GM03348 (cell line): ENCODE measurements around the gene HOXB5.

Source experiments
- DNase-seq: peaks from one replicate; pipeline ENCODE4 v3.0.0; 2012; ENCODE audit warnings: low spot score

The HOXB5 gene

DNA sequence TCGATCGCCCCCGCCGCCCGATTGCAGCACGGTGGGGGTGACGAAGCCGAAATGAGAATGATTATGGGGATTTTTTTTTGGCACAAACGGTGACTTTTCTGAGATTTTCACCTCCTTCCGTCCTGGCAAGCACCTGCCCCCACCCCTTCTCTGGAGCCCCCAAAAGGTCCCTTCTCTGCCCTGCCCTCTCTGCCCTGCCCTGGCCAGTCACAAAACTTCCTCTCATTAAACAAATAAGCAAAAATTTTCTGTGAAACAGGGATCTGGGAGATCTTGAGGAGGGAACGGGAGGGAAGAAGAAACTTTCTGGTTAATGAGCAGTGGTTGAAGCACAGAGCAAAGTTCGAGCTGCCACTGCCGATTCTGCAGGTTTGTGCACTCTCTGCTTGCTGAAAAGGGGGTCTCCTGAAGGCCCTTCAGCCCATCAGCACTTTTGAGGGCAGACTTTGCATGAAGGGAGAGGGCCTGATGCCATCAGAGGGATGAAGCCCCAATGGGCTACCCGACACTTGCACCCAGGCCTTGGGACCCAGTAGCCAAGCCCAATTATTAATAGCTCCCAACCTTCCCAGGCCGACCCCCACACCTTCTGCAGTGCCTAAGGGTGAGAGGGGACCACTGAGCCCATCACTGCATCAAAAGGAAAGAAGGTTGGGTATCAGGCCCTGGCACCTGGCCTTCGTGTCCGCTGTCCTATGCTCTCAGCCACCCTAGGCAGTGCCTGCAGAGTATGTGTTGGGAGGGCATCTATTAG is 22.6 kb upstream of the HOXB5 start:
- no peak for DNase-seq

DNA sequence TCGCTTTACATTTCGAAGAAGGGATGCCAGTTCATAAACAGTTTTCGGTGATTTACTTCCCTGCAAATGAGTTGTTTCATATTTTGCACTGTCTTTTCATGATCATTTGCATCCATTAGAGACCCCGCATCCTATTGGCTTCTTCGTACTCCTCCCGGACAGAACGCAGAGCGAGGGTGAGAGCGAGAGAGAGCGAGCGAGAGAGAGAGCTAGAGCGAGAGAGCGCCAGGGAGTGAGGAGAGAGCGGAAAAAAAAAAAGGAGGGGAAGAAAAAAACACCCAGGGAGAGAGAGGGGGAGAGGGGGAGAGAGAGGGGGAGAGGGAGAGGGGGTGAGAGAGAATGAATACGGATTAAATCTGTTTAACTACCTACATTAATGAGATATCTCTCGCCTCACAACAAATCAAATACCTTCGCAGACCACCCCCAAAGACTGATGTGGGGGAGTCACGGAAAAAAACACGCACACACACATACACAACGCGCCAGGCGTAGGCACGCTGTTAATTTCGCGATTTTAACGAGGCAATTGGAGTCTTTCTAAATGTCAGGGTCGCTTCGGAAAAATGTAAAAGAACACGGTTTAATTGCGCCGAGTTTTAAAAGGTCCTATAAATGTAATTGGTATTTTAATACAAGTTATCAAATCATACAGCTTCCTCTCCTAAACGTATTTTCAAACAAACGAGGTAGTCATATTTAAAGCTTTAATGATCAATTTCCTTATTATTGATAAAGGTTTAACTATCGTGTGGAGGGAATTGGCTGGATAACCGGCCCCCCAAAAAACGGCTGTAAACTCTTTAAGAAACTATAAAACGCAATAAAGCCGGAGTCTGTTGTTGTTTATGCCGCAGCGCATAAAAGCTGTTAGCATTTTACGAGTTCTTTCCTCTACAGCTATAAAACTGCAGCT is 21.7 kb upstream of the HOXB5 start, which contains the start of gene HOXB8:
Gene HOXB8 (minus strand): TSS at position 246 of the 916 bp plus-strand sequence. CDS start 588 bp downstream, outside the sequence.
- DNase-seq: peak; percentile 44

DNA sequence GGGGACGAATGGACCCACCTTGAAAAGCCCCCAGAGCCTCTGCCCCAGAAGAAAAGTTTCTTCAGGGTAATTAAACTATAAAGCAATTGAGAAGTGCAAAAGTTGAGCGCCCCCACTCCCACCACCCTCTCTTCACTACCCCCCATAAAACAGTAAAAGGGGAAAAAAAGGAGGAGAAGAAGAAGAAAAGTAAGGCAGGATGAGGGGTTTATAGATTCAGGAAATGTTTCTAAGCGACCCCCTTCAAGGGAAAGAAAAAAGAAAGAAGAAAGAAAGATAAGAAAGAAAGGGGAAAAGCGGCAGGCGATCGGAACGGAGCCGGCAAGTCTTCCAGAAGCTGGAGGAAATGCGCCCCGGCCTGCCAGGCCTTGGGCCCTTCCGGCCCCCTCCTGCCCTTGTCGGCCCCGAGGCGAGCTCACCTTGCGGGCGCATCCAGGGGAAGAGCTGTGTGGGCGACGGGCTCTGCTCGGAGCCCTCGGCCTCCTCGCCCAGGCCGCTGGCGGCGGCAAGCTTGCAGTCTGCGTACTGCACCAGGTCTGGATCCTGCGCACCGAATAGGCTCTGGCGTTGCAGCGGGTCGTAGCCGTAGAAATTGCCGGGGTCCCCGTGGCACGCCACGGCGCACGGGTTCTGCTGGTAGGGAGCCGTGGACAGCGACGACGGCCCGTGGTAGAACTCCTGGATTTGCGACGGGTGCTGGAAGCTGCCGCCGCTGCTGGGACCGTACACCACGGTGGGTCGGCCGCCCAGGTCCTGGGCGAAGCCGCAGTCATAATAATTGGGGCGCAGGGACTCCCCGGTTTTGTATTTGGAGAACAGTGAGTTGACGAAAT is 20.5 kb upstream of the HOXB5 start:
- DNase-seq: peak; percentile 56

DNA sequence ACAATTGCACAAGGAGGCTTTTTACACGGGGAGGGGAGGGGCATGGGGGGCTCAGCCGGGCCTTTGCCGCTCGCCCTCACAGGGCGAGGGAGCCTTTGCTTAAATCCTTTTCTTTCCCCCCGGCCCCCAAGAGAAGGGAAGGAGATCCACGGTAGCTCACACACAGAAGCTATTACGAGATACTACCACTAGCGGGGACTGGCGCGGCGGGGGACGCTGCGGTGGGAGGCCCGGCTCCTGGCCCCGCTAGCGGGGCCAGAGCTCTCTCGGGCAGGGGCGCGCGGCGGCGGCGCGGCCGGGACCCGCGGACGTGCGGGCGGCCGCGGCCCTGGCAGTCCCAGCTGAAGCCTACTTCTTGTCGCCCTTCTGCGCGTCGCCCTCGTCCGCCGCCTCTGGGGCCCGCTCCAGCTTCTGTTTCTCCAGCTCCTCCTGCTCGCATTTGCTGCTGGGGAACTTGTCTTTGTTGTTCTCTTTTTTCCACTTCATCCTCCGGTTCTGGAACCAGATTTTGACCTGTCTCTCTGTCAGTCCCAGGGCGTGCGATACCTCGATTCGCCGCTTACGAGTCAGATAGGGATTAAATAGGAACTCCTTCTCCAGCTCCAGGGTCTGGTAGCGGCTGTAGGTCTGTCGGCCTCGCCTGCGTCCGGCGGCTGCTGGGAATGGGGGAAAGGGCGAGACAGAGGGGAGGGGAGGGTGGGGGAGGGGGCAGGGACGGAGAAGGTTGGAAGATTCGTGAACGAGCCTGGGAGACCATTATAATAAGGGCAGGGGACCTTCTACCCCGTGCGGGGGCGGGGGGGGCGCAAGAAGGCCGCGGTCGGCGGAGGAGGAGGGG is 19.5 kb upstream of the HOXB5 start:
- peak; percentile 78 for DNase-seq

- peak; percentile 35 for DNase-seq
Measured at GRCh38 chr17:48612456-48612853, 18.9 kb upstream of the HOXB5 start.

GRCh38 chr17:48611681-48612455 is 18.3 kb upstream of the HOXB5 start:
- DNase-seq: peak; percentile 54

GRCh38 chr17:48611213-48611612 is 17.6 kb upstream of the HOXB5 start:
- DNase-seq: peak; percentile 44

- DNase-seq: peak; percentile 92
Measured at GRCh38 chr17:48610282-48611211, 17.0 kb upstream of the HOXB5 start, which contains the start of gene HOXB7. Gene HOXB7, minus strand, starts transcription at chr17:48611017. Its CDS starts 99 bp downstream, at chr17:48610918.

DNA sequence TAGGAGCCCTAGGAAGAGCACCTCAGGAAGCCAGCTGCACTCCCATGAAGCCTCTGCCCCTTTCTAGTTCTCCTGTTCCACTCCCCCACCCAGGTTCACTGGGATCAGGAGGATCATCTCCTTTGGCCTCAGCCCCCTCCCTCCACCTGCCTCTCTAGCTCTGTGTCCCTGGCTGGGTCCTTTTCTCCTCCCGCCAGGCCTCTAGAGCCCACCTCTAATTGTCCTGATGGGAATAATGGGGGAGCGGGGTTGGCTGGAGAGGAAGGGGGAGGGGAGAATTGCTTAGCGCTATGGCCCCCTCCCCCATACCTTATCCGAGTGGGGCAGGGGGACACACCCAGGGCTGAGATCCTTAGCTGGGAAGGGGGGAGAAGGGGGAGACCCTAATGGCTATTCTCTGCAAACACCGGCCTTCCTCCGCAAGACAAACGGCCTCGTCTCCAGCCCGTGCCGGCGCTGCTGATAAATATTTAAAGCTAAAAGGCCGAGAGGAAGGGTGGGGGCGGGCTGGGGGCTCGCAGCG is 16.2 kb upstream of the HOXB5 start:
- DNase-seq: no peak

GRCh38 chr17:48609033-48609432 is 15.5 kb upstream of the HOXB5 start:
- DNase-seq: peak; percentile 26

DNA sequence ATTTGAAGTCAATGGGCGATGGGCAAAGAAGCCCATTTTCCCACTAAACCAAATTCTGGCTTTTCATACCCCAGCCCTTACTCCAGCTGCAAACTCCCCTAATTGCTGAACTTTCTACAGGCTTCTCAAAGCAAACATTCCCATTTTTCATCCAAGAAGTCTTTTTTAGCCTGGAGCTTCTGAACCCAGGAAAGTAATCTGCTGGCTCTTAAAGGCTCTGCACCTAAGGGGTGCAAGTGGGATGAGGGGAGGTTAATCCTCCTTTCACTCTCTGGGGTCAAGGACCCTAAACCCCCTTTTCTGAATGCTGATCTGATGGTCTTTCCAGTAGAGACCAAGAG is 14.9 kb upstream of the HOXB5 start:
- no peak for DNase-seq

- no peak for DNase-seq
Measured at GRCh38 chr17:48606892-48607614, 13.5 kb upstream of the HOXB5 start.

DNA sequence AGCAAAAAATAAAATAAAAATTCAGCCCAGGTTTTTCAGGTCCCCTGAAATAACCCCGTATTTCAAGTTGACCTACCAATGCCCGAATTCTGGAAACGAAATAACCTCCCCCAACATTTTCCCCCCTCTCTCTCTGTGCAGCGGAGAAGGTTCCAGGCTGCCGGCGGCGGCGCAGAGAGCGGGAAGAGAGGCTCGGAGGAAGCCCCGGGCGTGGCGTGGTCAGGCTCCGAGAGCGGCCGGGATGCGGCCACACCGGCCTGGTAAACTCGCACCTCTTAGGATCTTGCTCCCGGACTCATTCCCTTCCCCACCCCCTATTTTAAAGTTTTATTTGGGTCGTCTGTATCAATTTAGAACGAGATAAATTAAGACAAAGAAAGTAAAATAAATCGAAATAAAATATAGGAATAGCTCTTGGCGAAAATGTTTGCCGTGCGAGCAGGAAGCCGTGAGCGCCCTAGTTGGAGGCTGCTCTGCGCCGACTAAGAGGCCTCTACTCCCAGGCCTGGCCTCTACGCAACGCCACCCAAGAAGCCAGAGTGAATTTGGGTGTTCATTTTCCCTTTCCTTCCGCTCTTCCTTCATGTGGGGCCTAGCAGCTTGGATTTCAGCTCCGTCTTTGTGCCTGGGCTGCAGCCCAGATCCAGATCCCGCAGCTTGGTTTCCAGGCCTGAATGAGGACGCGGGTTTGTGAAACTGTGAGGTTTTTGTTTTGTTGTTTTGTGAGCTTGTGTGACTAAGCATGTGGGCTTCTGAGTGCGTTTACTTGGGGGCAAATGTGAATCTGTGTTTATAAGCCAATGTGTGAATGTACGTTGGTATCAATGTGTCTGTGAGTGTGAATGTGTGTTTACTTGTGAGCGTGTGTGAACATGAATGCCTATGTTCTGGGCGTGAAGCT is 12.7 kb upstream of the HOXB5 start:
- no peak for DNase-seq

DNA sequence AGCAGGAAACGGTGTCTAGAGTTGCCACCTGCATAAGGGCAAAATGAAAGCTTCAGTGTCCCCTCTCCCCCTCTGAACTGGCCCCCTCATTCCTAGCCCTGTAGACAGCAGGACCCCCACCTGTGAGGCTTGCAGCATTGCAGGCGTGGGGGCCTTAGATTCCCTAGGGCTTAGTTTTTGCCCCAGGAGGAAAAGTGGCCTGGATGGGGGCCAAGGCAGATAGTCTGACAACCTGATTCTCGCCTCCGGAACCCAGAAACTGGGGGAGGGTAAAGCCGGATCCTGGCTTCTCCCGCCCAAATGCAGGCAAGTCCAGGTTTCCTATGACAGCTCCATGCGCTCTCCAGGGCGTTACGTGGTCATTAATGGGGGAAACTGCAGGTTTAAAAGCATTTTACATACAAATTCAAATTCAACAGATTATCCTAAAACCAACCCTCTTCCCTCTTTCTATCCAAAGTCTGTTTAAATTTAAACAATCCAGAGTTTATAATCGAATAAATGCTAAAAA is 11.9 kb upstream of the HOXB5 start:
- no peak for DNase-seq

DNA sequence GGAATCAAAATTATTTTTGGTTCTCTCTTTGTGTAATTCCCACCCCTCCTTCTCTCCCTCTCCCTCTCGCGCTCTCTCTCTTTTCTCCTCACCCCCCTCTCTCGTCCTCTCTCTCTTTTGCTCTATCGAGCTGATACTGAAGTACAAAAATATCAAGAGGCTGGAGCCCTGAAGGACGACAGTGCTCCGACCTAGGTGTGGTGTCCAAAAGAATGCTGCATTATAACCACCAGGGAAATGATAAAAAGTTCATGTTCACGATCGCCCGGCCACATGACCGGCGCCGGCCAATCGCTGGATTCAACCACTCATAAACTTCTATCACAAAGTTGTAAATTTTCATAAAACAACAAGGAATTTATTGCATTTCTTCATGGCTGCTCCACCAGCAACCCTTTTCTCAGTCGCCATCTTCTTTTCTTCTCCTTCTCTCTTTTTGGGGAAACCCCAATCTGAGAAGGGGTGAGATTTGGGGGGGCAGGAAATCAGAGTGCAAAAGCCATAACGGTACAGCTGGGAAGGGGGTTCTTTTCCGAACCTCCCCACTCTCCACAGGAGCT is 11.3 kb upstream of the HOXB5 start, which contains the start of gene HOXB6:
Gene HOXB6 (minus strand): TSS at position 217 of the 560 bp plus-strand sequence. CDS start 6,836 bp downstream, outside the sequence.
- peak; percentile 82 for DNase-seq

GRCh38 chr17:48603959-48604769 is 10.6 kb upstream of the HOXB5 start:
- DNase-seq: peak; percentile 84
